Ishikawa (cell line): Measurements from ENCODE around the gene TIFAB.

Experiments used
- CEBPB ChIP-seq: IDR thresholded peaks from 2 replicates; pipeline ENCODE4 v1.6.1; 2012
- EGR1 ChIP-seq: IDR thresholded peaks from 2 replicates; pipeline ENCODE4 v1.6.1; 2012
- EP300 ChIP-seq: IDR thresholded peaks from 2 replicates; pipeline ENCODE4 v1.6.1; 2012; ENCODE audit warnings: borderline replicate concordance
- FOXM1 ChIP-seq: IDR thresholded peaks from 2 replicates; pipeline ENCODE4 v1.6.1; 2012; ENCODE audit warnings: low read depth, borderline replicate concordance
- RAD21 ChIP-seq: IDR thresholded peaks from 2 replicates; pipeline ENCODE4 v1.6.1; 2012; ENCODE audit warnings: low read depth
- REST ChIP-seq: IDR thresholded peaks from 2 replicates; pipeline ENCODE4 v1.6.1; 2012; ENCODE audit warnings: low read depth, mild to moderate bottlenecking
- TEAD4 ChIP-seq: IDR thresholded peaks from 2 replicates; pipeline ENCODE4 v1.6.1; 2012
- YY1 ChIP-seq: IDR thresholded peaks from 2 replicates; pipeline ENCODE4 v1.6.1; 2012; ENCODE audit warnings: low read depth
- ZBTB7A ChIP-seq: IDR thresholded peaks from 2 replicates; pipeline ENCODE4 v1.6.1; 2012; ENCODE audit warnings: low read depth
- TF ChIP-seq, protein P1 (sequence below): IDR thresholded peaks from 2 replicates; pipeline ENCODE4 v1.6.1; 2012
- TF ChIP-seq, protein P2 (sequence below): IDR thresholded peaks from 2 replicates; pipeline ENCODE4 v1.6.1; 2012

DNA sequence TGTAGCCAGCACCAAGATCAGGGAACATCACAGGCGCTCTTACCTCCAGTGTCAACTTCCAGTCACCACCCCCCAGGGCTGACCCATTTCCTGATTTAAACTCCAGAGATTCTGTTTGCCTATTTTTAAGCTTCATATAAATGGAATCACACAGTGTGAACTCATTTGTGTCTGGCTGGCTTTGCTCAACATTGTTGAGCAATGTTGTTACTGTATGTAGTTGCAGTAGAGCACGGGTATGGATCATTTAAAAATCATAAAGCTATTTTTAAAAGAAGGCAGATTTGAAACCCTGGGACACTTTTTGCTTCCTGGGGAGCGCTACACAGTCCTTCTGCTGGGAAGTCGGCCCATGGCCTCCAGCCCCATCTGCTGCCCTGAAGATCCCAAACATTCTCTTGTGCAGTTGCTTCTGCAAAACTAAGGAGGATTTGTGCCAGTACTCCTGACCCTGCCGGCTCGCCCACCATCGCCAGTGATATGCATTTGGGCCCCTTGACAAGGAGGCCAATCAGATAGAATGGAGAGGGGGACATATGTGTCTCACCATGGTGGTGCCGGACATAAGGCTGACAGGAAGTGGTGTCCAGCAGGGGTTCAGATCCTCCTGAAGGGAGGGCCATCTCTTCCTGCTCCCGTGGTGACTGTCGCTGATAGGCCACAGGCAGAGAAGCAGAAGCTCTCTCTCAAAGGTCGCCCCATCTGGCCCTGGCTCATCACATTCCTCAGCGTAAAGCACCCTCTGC lies 18.3 kb downstream of the TIFAB start:
- no peak for TF ChIP-seq TEAD4
- TF ChIP-seq REST, result no peak
- no peak for TF ChIP-seq RAD21
- TF ChIP-seq, protein P1, sequence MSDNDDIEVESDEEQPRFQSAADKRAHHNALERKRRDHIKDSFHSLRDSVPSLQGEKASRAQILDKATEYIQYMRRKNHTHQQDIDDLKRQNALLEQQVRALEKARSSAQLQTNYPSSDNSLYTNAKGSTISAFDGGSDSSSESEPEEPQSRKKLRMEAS, result no peak
- no peak for TF ChIP-seq CEBPB
- no peak for TF ChIP-seq EP300
- no peak for TF ChIP-seq EGR1
- no peak for TF ChIP-seq ZBTB7A
- TF ChIP-seq, protein P2, sequence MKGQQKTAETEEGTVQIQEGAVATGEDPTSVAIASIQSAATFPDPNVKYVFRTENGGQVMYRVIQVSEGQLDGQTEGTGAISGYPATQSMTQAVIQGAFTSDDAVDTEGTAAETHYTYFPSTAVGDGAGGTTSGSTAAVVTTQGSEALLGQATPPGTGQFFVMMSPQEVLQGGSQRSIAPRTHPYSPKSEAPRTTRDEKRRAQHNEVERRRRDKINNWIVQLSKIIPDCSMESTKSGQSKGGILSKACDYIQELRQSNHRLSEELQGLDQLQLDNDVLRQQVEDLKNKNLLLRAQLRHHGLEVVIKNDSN, result no peak
- no peak for TF ChIP-seq YY1
- no peak for TF ChIP-seq FOXM1
